M059J (cell line): ENCODE measurements around the gene PLS3. TPM values are rescaled to one million over a fixed set of nuclear protein-coding genes. Genes with fewer than 3 reads are reported as not detected.
"Not testable (repeated sequence)": the region's sequence is repeated elsewhere in the genome, so short reads cannot be mapped to it uniquely, and the experiment has no call there.

Source experiments
- DNase-seq: peaks from one replicate; pipeline ENCODE4 v3.0.0-alpha.2; 2012; ENCODE audit warnings: low read depth
- total RNA-seq: library from RNA; depleted of rRNA; stranded (reverse); fragments of >200 nt; shearing (Covaris generic); gene quantifications from 2 replicates; pipeline ENCODE4 v1.2.3, GENCODE V29; 2014; rRNA removed

The PLS3 gene, protein sequence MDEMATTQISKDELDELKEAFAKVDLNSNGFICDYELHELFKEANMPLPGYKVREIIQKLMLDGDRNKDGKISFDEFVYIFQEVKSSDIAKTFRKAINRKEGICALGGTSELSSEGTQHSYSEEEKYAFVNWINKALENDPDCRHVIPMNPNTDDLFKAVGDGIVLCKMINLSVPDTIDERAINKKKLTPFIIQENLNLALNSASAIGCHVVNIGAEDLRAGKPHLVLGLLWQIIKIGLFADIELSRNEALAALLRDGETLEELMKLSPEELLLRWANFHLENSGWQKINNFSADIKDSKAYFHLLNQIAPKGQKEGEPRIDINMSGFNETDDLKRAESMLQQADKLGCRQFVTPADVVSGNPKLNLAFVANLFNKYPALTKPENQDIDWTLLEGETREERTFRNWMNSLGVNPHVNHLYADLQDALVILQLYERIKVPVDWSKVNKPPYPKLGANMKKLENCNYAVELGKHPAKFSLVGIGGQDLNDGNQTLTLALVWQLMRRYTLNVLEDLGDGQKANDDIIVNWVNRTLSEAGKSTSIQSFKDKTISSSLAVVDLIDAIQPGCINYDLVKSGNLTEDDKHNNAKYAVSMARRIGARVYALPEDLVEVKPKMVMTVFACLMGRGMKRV
- total RNA-seq = 418 and 544 TPM in 2 replicates

GRCh38 chrX:115560978-115561604 is at the start of gene PLS3:
PLS3 (plus strand) TSS chrX:115561174; CDS start chrX:115610251, 49,077 bp downstream.
- peak; percentile 95 for DNase-seq

- DNase-seq = no peak
These were observed 42.9 kb upstream of the PLS3 start for GRCh38 chrX:115518113-115518512.

- DNase-seq = no peak
These were observed 39.2 kb upstream of the PLS3 start for GRCh38 chrX:115521741-115522140.

GRCh38 chrX:115522952-115523351 is 38.0 kb upstream of the PLS3 start:
- DNase-seq = no peak

DNA sequence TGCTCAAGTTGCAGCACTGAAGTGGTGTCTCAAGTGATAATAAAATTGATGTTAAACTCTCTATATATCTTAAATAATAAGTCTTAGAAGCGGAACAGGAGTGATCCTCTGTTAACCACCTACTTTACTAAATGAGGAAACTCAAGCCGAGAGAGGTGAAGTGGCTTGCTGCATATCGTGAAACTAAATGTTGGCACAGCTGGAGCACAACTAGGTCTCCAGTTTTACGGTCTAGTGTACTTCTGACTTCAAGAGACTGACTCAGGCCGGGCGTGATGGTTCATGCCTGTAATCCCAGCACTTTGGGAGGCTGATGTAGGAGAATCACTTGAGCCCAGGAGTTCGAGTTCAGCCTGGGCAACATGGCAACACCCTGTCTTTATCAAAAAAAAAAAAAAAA is 35.5 kb upstream of the PLS3 start:
- DNase-seq = no peak

DNA sequence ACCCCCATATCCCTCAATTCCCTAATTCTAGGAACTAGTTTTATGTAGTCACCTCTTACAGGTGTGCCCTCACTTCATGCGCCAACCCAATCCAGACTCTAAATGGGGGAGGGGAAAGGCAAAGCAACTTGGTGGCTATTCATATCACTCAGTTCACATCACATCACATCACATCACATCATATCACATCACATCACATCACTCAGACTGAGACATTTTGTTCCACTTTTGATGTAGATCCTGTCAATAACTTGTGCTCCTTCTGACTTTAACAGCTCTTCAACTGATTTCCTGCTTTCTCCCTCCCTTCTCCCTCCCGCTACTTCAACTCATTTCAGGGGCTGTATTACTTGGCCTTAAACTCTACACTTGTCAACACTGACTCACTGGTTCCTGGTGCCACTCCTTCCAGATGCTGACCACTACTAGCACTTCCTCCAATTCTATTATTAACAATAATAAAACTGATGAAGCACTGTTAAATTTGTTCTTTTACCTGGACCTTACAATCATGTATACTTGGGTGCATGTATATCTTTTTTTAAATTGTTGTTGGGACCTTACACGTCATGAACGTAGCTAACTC is 29.1 kb upstream of the PLS3 start:
- peak; percentile 64 for DNase-seq

- DNase-seq = peak; percentile 13
These were observed 27.5 kb upstream of the PLS3 start for GRCh38 chrX:115533485-115533884.

DNA sequence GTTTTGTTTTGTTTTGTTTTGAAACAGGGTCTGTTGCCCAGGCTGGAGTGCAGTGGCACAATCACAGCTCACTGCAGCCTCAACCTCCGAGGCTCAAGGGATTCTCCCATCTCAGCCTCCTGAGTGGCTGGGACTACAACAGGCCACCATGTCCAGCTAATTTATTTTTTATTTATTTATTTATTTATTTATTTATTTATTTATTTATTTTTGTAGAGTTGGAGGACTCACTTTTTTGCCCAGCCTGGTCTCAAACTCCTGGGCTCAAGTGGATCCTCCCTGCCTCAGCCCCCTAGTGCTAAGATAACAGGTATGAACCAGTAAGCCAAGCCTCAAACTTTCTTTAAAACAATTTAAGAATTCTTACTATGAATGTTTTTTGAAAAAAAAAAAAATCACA is 26.6 kb upstream of the PLS3 start:
- DNase-seq = no peak

DNA sequence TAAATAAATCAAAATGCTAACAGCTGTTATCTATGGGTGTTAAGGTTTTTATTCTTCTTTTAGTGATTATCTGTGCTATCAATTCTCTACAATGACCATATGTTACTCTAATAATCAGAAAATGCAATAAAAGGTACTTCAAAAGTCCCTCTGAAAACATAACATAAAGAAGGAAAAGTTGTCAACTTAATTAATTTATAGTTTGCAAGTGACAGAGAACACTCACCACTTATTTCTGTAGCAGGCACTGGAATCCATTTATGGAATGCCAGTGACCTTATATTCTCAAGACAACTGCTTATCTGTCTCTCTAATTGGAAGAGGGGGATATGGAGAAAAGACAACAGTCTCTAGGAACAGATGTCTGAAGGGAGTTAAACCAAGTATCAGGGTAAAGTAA is 25.6 kb upstream of the PLS3 start:
- no peak for DNase-seq

DNA sequence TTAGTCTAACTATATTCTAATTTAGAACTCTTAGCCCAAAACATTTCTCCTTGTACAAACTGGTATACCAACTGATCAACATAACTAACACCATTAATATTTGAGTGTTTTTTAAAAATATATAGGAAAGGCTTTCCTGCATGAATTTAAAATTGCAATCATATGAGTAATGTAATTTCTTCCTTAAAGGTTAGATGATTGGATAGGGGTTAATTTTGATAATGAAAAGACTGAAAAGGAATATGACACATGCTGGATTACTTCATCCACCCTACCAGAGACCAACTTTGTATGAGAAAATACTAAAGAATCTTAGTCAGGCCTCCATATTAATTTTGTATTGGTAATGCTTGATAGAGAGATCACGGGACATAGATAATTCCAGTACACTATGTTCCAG is 25.1 kb upstream of the PLS3 start:
- DNase-seq = peak; percentile 9

- no peak for DNase-seq
These were observed 21.1 kb upstream of the PLS3 start for GRCh38 chrX:115539841-115540240.

GRCh38 chrX:115541045-115541444 is 19.9 kb upstream of the PLS3 start:
- not testable (repeated sequence) for DNase-seq

DNA sequence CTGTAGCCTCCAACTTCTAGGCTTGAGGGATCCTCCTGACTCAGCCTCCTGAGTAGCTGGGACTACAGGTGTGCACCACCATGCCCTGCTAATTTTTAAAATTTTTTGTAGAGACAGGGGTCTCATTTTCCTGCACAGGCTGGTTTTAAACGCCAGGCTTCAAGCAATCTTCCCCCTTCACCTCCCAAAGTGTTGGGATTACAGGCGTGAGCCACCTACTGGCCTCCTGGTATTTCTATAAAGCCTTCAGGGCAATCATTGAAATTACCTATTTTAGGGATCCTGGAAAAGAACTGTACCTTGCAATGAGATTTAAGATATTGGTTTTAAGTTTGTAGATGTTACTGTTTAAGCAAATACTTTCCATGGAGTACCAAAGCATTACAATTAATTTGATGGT is 13.5 kb upstream of the PLS3 start:
- DNase-seq = no peak

GRCh38 chrX:115549008-115549407 is 12.0 kb upstream of the PLS3 start:
- no peak for DNase-seq

GRCh38 chrX:115553171-115553570 is 7.8 kb upstream of the PLS3 start:
- no peak for DNase-seq

DNA sequence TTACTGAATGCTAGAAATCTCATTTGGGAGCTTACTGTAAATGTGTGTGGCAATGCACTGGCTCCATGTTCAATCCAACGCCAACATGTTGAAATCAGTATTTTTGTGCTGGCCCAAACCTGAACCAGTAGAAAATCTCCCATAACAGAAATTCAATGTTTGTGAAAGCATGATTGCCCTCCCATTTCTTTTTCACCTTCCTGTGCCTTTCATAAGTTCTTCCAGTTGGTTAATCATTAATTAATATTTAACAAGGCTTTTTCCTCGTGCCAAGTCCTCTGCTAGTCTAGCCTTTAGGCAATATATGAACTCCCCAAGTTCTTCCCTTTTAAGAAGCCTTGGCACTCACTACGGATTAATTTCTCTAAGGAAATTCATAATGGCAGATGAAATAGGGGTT is 1.3 kb upstream of the PLS3 start:
- DNase-seq = no peak

GRCh38 chrX:115560211-115560977 is 580 bp upstream of the PLS3 start:
- DNase-seq = peak; percentile 92

DNA sequence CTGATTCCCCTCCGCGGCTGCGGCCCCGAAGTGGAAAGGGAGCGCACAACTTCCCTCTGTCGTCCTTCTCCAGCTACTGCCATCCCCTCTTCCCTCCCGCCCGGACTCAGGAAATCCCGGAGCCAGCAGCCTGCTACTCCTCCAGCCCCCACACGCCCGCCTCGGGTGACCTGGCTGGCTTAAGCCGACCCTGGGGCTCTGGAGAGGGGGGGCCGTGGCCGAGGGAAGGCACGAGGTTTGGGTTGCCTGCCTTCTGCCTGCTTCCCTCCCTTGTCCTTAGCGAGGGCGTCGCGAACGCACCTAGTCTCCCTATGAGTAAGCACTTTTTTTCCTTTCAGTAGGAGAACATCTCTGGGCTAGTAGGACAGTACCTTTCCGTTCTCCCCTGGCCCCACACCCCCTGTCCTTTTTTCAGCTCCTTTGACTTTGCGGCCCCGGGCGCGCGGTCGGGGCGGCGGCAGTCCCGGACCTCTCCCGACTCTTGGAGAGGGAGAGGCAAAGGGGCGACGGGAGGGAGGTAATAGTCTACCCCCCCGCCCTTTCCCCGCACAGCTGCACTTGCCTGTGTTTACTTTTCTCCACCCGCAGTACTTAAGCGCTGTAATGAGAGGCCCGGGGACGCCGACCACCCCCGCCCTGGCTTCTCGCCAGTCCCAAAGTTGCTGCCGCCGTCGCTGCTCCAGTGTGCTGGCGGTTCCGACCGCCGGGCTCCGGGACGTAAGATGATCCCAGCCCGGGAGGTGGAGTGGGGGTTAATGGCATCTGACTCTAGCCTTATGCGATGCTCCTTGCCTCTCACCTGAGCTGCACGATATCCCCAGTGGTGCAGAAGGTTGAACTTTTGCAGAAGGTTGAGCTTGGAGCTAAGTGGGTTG is 868 bp downstream of the PLS3 start:
- peak; percentile 71 for DNase-seq

GRCh38 chrX:115562480-115562847 is 1.5 kb downstream of the PLS3 start:
- peak; percentile 70 for DNase-seq

DNA sequence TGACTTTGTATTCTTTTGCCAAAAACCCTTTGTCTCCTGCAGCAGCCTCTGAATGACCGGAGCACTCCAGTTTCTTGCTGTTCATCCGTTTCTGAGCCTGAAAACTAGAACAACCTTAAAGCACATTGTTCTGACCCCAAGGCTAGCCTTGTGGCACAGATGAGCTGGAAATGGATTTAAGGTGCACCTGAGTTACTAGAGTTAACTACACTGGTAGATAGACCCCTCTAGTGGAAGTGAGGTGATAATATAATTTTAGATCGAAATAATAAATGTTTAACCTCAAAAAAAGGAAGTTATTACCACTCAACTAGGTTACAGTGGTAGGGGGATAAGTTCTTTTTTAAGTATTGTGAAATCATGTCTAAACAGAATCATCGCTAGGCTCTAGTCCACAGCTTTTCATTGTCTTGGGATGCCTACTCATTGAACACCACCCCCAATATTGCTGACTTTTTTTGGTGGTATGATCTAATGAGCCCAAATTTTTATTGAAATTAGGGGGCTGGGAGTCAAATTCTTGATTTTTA is 2.7 kb downstream of the PLS3 start:
- DNase-seq = peak; percentile 39
